NCI-H460 (cell line): ENCODE results near the gene NXN. TPM values are rescaled to one million over a fixed set of nuclear protein-coding genes. Genes with fewer than 3 reads are reported as not detected.
"Not testable (repeated sequence)": the region's sequence is repeated elsewhere in the genome, so short reads cannot be mapped to it uniquely, and the experiment has no call there.

Experiments
- DNase-seq: peaks from one replicate; pipeline ENCODE4 v3.0.0-alpha.2; 2016; ENCODE audit warnings: low read depth; ENCODE audit errors: extremely low read depth
- total RNA-seq: library from RNA; depleted of rRNA; stranded (reverse); fragments of >200 nt; shearing (Covaris generic); gene quantifications from 2 replicates; pipeline ENCODE4 v1.2.3, GENCODE V29; 2014

Gene NXN
- total RNA-seq, 1 experiment from 2014 or later, result 12.3 TPM

- DNase-seq, result no peak
Observed at GRCh38 chr17:869086-869485, 110.5 kb downstream of the NXN start.

- DNase-seq, result no peak
Observed at GRCh38 chr17:867896-868489, 111.6 kb downstream of the NXN start.

DNA sequence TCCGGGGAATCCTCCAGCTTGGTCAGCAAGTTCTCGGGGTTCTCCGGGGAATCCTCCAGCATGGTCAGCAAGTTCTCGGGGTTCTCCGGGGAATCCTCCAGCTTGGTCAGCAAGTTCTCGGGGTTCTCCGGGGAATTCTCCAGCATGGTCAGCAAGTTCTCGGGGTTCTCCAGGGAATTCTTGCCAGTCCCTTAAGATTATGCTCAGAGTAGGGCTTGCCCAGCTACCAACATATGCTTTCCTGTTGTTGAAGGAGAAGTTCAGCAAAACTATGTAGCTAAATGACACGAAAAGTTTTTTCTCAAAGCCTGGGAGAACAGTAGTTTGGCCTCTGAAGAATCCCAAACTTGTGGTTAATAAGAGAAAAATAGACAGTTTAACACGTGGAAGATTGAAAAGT lies 112.3 kb downstream of the NXN start:
- DNase-seq, result not testable (repeated sequence)

DNA sequence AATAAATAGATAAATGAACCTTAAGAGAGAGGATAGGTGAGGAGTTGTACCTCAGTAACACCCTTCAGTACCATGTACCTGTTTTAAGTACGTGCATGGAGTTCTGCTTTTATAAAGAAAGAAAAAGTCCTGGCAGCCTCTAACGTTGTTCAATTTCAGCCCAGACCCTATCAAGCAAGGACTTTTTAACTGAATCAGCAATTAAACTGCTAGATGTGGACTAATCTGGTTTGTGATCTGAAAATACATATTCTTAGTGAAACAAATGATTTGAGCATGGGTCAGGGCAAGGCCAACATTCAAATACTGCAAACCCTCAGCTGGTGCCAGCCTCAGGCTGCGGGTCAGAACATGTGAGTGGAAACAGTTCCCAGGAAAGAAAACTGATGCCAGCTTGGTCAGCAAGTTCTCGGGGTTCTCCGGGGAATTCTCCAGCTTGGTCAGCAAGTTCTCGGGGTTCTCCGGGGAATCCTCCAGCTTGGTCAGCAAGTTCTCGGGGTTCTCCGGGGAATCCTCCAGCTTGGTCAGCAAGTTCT lies 112.9 kb downstream of the NXN start:
- no peak for DNase-seq

DNA sequence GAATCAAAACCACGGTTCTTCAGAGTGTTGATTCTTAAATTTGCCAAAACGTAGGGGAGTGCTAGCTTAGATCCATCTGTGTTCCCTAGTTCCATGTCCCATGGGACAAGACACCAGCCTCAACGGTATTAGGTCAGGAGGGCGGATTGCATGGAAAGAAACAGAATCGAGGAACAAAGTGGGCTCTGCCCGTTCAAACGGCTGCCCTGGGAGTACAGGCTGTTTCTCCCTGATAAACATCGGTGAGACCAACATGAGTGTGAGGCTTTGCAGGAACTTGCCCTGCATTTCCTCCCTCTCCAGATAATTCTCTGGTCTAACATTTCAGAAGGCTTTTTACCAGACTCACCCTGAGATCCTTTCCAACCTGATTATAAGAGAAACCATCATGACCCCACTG lies 115.3 kb downstream of the NXN start:
- DNase-seq, result no peak

DNA sequence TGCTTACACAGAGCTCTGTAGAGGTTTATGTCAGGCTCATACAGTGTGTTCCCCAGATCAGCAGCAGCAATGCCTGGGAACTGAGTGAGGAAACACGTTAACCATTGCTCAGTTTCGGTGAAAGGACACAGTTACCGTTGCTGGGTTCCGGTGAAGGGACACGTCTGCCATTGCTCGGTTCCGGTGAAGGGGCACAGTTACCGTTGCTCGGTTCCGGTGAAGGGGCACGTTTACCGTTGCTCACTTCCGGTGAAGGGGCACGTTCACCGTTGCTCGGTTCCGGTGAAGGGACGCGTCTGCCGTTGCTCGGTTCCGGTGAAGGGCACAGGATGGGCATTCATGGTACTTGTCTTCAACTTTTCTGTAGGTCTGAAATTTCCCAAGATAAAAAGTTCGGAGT lies 115.7 kb downstream of the NXN start:
- DNase-seq, result no peak

DNA sequence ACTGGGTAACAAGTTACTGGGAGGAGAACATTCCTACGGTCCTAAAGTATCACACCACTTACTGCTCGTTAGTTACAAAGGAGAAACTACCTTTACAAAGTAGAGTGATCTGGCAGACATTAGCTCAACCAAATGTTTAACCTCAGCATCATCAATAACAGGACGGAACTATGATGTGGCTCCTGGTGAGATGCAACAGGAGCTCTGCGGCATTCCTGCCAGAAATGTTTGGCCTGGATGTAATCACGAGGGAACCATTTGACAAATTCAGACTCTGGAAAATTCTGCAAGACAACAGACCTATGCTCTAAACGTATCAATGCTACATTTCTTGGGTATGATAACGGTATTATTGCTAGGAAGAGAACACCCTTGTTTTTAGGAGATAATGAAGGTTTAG lies 117.0 kb downstream of the NXN start:
- no peak for DNase-seq

DNA sequence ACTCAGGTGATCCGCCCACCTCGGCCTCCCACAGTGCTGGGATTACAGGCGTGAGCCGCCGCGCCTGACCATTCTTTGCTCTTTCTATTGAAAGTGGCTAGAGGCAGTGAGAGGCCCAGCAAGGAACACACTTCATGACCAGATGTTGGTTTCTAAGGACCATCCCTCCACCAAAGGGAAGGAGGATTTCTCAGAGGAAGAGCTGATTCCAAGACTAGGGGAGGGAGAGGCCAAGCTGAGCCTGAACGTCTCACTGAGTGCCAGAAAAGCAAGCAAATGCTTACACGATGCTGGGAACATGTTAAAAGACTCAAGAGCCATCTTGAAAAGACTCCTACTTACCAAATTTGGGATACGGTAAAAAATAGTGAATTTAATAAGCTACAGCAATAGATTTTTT lies 118.2 kb downstream of the NXN start:
- DNase-seq, result no peak

- DNase-seq, result no peak
Observed at GRCh38 chr17:860805-861204, 118.8 kb downstream of the NXN start.

DNA sequence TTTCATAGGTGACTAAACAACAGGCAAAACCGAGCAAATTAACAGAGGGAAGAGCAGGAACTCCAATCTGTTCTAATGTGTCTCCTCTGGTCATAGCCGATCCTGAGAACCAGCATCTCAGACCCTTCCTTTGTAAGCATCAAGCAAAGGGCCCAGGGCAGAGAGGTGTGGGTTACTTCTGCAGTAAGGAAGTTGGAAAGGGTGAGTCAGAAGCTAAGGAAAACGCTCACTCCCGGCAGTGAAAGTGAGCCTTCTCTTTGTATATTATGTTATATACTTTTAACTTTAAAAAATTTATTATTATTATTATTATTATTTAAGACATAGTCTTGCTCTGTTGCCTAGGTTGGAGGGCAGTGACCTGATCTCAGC lies 119.8 kb downstream of the NXN start:
- DNase-seq, result no peak

GRCh38 chr17:859061-859823 lies 120.3 kb downstream of the NXN start:
- DNase-seq, result no peak

DNA sequence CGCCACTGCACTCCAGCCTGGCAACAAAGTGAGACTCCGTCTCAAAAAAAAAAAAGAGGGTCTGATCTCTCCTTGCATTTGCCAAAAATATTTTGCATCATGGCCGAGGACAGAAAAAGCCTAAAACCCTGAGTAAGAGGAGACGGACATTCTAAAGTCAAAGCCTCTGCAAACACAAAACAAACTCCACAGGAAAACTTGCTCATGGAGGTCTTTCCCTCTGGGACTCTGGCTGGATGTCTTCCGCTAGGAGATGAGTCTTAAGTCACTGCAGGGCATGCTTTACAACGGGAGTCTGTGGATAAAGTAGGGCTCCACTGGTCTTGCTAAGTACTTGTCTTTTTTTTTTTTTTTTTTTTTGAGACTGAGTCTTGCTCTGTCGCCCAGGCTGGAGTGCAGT lies 123.4 kb downstream of the NXN start:
- DNase-seq, result no peak

DNA sequence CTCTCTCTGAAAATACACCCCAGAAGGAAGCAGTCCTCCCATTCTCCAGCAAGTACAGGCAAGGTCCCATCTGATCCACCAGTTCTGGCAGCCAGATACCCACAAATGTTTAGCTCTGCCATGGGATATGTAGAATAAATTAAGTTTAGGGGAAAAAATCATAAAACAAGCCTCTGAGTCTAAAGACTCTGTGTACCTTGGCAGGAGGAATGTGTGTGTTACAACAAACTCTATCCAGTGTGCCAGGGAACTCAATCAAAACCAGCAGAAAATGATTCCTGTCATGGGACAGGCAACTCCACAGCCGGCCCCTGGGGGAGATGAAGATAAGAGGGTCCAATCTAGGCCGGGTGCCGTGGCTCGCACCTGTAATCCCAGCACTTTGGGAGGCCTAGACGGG lies 124.0 kb downstream of the NXN start:
- DNase-seq, result no peak

DNA sequence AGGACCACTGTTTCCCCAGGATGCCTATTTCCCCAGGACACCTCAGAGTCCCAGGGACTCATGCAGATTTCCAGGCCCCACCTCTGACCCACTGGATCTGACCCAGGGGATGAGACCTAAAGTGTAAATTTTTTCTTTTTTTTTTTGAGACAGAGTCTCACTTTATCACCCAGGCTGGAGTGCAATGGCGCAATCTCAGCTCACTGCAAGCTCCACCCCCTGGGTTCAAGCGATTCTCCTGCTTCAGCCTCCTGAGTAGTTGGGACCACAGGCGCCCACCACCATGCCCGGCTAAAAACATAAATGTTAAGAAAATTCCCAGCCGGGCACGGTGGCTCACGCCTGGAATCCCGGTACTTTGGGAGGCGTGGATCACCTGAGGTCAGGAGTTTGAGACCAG lies 126.7 kb downstream of the NXN start:
- DNase-seq, result not testable (repeated sequence)

- DNase-seq, result no peak
Observed at GRCh38 chr17:852349-852748, 127.2 kb downstream of the NXN start.

DNA sequence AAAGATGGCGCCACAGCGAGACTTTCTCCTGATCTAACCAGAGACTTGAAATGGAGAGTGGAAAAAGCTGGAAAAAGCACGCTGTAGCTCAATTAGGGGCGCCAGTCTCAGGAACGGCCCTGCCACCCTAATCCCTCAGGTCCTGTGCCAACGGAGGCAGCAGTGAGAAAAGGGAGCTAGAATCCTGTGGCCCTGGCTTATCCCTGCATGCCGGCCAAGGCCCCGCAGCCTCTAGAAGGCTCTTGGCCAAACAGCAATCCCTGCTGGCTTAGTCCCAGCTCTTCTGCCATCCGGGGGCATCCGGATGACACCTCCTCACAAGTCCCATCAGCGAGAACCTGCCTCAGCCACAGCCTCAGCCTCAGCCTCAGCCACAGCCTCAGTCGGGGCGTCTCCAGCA lies 127.7 kb downstream of the NXN start:
- DNase-seq, result no peak

DNA sequence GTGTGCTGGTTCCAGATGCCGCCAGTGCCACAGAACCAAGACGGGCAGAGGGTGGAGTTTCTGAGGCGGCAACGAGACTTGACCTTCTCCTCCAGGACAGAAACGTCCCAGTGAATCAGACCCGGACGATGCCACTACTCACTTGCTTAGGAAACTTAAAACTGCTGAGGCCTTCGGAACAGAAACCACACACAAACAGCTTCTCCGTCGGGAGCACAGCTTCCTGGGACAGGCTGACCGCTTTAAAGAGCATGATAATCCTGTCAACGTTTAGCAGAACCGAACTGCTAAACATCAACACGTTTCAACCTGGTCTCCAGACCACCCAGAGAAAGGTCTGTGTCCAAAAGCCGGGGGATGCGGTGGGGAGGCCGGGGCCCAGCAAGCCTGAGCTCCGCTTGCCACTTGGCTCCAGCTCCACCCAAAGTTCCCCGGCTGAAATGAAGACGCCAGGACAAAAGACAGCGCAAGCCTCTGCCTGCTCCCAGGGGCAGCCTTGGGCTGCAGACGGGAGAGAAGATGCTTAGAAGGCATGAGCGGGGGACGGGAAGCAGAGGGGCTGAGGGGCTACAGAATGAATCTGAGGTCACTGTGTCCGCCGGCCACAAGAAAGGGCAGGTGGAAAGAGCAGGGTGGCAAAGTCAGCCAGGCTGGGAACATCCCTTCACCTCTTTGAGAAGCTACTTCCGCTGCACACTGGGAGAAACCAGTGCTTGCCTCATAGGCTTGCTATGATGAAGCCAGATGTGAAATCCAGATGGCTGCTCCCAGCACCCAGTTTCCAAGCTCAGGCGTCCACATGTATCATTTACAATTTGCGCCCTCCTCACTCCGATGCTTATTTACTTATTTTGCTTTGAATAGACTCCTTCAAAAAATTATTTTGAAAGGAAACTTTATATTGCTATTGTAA lies 128.5 kb downstream of the NXN start:
- no peak for DNase-seq

DNA sequence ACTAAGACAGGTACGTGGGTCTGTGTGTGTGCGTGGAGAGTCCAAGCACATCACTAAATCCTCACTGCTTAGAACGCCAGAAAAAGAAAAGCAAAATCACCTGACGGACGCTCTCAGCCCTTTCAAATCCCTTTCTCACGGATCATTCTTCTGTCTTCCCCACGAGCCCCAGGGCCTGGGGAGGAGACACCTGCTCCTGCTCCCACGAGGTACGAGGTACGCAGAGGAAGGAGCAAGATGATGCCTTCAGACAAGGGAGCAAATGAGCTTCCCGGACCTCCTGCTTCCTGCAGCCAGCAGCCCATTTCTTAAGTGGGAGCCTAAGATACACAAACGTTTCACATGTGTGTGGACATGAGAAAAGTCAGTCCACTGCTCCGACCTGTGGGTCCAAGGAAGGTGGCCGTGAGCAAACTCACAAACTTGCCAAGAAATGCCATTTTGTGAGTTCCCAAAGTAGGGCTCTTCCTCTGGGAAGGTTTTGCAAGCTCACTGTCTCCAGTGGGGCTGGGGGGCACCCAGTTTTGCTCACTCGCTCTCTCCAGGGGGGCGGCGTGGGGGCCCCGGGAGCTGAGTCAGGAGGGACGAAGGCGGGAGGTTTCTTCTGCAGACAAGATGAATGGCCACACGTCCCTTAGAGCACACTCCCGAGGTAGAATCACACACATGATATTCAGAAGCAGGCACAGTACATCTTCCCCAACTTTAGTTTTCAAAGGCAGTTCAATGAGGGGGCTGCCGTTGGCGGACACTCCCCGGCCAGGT lies 129.3 kb downstream of the NXN start:
- no peak for DNase-seq

DNA sequence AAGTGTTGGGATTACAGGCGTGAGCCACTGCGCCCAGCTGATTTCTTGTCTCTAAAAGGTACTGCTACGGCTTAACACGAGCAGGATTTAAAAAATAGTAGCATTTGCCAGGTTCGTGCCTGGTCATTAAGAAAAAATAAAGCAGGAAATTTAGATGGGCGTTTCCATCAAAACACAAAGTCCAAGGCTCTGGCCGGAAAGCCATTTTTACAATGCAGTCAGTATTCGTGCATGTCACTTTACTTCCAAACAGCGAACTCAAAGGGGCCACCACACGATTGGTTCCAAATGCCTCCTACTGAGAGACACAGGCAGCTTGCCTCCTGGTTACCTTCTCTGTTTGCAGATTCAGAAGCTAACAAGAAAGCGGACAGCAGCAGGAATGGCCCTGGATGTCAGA lies 131.2 kb downstream of the NXN start:
- DNase-seq, result no peak
